DMS 273 treated with DMSO at 0.1 percent for 48 hours (cell line): ENCODE measurements around the gene ATXN10.
"Not testable (repeated sequence)": the region's sequence is repeated elsewhere in the genome, so short reads cannot be mapped to it uniquely, and the experiment has no call there.

Experiments
- DNase-seq: peaks from one replicate; lab custom pipeline; 2025; lab: John Stamatoyannopoulos, UW

Gene ATXN10

GRCh38 chr22:45678961-45679912, 7.6 kb downstream of the ATXN10 start:
- DNase-seq = no peak

DNA sequence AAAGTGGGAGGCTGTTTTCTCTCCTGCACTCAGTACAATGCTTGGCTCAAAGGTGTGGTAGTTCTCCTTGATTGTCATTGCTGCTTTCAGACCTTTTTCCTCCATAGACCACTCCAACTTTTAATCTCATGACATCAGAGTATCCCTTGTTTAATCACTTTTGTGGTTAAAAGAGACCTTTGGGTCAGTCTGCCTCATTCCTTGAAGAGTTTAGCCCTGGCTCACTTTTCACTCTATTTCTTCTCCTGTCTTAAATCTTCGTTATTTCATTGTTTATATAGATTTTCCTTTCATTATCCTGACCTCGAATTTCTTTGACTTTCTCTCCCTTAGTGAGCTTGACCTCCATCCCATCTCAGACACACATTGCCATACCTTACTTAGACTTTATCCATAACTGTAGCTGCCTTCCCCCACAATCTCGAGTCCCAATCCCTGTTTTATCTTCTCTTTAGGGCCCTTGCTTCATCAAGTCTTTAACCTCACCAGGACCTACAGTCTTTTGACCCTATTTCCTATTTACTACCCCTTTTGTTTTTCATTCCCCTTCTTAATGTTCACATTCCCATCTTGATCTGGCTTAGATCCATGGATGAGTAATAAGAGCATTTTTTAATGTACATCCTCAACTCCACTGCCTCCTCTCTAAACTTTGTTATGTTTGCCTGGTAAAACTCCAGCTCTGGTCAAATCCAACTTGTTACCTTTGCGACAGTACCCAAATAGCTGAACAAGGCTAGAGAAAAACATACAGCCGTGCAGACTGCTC, 9.5 kb downstream of the ATXN10 start:
- no peak for DNase-seq

- DNase-seq = no peak
Observed at GRCh38 chr22:45682064-45682463, 10.4 kb downstream of the ATXN10 start.

GRCh38 chr22:45682773-45683172, 11.1 kb downstream of the ATXN10 start:
- DNase-seq = not testable (repeated sequence)

GRCh38 chr22:45683248-45683647, 11.6 kb downstream of the ATXN10 start:
- DNase-seq = no peak

DNA sequence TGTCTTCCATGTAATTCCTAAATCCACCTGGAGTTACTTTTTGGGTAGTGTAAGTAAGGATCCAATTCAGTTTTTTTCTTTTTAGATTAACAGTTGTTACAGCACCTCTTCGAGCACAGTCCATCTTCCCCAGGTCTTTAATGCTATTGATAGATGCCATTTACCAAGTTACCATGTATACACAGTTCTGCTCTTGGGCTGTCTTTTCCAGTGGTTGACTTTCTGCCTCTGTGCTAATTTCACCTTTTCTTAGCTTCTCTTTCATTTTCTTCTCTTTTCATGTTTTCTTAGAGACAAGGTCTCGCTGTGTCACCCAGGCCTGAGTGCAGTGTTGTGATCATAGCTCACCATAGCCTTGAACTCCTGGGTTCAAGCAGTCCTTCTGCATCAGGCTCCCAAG, 12.0 kb downstream of the ATXN10 start:
- no peak for DNase-seq

- no peak for DNase-seq
Observed at GRCh38 chr22:45684169-45684568, 12.5 kb downstream of the ATXN10 start.

DNA sequence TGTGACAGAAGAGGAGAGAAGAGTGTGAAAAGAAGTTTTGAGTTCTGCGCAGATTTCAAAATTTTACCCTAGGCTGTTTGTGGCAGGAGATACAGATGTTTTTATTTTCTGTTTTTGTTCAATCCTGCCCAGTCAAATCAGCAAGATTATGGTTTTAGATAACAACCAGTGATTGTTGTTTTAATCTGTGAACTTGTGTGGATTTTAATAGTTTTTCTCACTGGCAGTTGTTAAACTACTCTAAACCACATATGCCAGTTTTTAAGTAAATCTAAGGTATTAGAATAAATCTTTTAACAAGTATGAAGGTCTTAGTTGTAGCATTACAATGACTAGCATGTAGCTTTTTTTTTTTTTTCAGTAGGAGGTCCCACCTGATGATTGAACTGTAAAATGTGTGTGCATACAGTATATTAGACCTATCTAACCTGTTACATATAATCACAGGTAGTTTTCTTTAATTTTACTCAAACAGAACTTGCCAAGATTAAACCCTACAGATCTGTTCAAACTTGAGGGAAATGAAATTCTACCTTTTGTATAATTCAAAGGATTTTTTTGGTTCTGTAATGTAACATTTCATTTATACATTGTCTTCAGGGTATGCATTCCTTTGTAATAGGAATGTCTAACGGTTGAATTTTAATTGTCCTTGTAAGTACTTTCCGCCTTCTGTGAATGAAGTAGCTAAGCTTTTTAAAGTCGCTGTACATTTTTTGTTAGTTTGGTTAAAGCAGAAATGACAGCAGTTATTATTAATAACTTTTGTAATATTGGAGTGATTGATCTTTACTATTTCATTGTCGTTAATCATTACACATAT, 13.3 kb downstream of the ATXN10 start:
- no peak for DNase-seq

DNA sequence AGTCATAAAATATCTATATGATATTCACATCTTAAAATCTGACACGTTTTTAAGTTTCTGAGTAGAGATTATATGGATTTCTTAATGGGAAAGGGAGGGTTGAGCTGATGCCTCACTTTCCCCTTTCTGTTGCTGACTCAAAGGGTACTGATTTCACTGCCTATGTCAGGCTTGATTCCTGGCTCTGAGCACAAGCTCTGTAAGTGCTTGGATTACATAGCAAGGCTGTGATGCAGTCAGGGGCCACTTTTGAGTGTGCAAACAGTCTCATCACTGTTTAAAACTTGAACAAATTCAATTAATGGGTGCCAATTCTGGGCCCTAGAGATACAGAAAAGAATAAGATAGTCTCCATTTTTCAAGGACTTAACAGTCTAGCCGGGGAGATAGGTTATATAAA, 14.4 kb downstream of the ATXN10 start:
- no peak for DNase-seq

DNA sequence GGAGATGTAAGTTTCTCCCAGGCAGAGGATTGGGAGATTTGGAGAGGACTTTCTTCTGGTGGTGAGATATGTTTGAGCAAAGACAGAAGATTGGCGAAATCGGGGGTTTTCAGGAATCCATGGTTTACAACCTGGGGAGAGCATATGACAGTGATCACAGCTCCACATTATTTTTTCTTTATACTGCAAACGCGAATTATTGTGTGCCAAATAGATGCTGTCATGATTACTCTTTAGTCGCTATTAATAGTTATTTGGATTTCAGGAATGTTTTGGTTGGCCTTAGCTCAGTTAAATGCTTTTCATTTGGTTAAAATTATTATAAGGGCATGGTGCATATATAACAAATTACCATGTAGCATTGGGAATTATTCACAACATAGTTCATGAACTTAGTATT, 15.2 kb downstream of the ATXN10 start:
- no peak for DNase-seq

GRCh38 chr22:45688600-45689080, 17.0 kb downstream of the ATXN10 start:
- DNase-seq = no peak

GRCh38 chr22:45689211-45689610, 17.6 kb downstream of the ATXN10 start:
- DNase-seq = no peak

DNA sequence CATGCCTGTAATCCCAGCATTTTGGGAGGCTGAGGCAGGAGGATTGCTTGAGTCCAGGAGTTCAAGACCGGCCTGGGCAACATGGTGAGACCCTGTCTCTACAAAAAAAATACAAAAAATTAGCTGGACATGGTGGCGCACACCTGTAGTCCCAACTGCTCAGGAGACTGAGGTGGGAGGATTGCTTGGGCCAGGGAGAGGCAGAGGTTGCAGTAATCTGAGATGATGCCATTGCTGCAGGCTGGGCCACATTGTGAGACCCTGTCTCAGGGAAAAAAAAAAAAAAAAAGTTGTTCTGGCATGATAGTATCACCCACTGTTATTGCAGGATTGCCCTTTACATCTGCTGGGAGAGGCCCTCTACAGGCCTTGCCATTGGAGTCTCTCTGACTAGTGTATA, 18.4 kb downstream of the ATXN10 start:
- DNase-seq = no peak

DNA sequence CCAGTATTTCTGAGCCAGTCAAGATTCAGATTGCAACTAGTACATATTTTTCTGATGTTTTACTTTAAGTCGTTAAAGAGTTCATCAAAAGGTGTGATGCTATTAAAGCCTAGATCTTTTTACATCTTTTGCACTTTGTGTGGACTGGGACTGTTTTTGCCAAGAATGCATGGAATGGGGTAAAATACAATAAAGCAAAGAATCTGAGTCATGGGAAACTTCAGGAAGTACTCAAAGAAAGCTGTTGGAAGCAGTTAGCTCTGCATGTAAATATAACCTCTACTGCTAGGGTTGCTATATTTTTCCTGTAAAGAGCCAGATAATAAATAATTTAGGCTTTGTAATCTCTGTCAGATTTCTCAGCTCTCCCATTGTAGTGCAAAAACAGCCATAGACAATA, 20.9 kb downstream of the ATXN10 start:
- DNase-seq = no peak

DNA sequence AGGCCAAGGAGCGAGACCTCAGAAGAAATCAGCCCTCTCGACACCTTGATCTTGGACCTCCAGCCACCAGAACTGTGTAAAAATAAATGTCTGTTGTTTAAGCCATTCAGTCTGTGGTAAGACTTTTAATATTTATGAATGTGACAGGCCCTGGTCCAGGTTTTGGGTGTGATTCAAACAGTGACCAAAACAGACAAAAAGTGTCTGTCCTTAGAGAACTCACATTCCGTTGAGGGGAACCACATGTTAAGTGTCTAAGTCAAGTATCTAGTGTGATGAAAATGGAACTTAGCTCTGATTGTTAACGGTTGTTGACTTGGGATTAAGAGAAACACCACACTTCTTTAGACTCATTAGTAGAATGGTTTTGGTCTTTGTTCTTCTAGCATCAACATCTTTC, 22.2 kb downstream of the ATXN10 start:
- DNase-seq = no peak

- DNase-seq = no peak
Observed at GRCh38 chr22:45696227-45696626, 24.6 kb downstream of the ATXN10 start.

DNA sequence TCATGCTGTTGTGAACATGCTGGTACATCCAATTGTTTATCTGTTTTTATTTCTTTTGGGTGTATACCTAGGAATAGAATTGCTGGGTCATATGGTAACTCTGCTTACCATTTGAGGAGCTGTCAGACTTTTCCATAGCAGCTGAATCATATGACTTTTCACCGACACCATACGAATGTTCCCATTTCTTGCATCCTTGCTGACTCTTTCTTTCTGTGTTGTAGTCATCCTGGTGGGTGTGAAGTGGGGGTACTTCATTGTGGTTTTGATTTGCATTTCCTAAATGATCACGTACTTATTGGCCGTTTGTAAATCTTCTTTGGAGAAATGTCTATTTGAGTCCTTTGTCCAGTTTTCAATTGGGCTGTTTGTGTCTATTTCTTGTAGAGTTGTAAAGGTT, 26.5 kb downstream of the ATXN10 start:
- DNase-seq = no peak

GRCh38 chr22:45702981-45703380, 31.3 kb downstream of the ATXN10 start:
- DNase-seq = no peak

- no peak for DNase-seq
Observed at GRCh38 chr22:45703758-45704157, 32.1 kb downstream of the ATXN10 start.

DNA sequence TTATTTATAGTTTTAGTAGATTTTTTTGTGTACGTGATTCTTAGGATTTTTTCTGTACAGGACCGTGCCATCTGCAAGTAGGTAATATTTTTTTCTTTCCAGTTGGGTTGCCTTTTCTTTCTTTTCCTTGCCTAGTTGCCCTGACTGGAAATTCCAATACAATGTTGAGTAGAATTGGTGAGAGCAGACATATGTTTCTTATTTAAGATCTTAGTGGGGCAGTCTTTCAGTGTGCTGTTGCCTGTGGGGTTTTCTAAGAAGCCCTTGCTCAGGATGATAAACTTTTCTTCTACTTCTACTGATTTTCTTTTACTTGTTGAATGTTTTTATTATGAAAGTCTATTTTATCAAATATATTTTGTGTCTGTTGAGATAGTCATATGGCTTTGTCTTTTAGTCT, 33.0 kb downstream of the ATXN10 start:
- DNase-seq = no peak

DNA sequence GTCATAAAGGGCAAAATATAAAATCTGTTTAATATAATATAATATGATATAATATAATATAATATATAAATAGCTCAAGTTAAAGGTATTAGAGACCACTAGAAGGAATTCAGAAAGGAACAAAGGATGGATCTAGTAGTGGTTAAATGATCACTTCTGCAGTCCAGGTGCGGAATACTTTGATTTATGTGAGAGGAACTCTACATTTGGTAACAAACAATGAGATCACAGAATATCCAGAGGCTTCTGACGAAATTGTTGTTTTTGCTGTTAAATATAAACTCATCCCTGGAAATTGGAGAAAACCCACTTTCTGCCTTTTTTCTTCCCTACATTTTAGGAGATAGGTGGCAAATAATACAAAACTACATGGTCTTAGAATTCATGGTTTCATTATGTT, 36.0 kb downstream of the ATXN10 start:
- DNase-seq = no peak

DNA sequence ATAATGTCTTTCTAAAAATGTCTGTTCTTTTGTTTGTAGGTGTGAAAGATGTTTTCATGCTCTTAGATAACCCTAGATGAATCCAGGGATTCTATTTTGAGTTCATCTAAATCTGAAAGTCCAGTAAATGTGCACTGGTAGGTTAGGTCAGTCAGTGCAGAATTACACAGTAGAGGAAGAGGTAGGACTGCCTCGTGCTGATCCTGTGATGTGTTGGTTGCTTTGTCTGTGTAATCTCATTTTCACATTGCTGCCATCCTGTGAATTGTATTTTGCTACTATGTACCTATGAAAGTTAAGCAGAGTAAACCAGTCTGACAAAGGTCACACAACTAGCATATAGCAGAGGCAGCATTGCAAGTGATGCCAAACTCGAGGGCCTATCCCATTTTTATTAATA, 36.5 kb downstream of the ATXN10 start:
- no peak for DNase-seq
